GM18511 (cell line): ENCODE measurements around the gene LINC00237.

Experiments
- ATAC-seq: cut with Tn5 transposase; IDR thresholded peaks from one replicate; pipeline ENCODE4 v1.9.1; 2021; ENCODE audit warnings: mild to moderate bottlenecking, moderate library complexity; ENCODE audit not compliant: unreplicated experiment

LINC00237 gene

GRCh38 chr20:21099751-21100577, 6.2 kb downstream of the LINC00237 start:
- peak; percentile 37 for ATAC-seq

GRCh38 chr20:21096321-21097043, 9.7 kb downstream of the LINC00237 start:
- no peak for ATAC-seq

GRCh38 chr20:21092806-21093205, 13.4 kb downstream of the LINC00237 start:
- no peak for ATAC-seq

GRCh38 chr20:21090721-21091120, 15.4 kb downstream of the LINC00237 start:
- no peak for ATAC-seq

- no peak for ATAC-seq
Measured at GRCh38 chr20:21090111-21090618, 16.0 kb downstream of the LINC00237 start.

- ATAC-seq: no peak
Measured at GRCh38 chr20:21089391-21089790, 16.8 kb downstream of the LINC00237 start.

GRCh38 chr20:21087862-21088540, 18.2 kb downstream of the LINC00237 start:
- ATAC-seq: no peak

GRCh38 chr20:21083825-21084325, 22.3 kb downstream of the LINC00237 start:
- no peak for ATAC-seq

- ATAC-seq: no peak
Measured at GRCh38 chr20:21082584-21082983, 23.6 kb downstream of the LINC00237 start.

- no peak for ATAC-seq
Measured at GRCh38 chr20:21077809-21078345, 28.3 kb downstream of the LINC00237 start.

- no peak for ATAC-seq
Measured at GRCh38 chr20:21076073-21076472, 30.1 kb downstream of the LINC00237 start.

- no peak for ATAC-seq
Measured at GRCh38 chr20:21075471-21075870, 30.7 kb downstream of the LINC00237 start.

- peak; percentile 98 for ATAC-seq
Measured at GRCh38 chr20:21074605-21075336, 31.4 kb downstream of the LINC00237 start.

GRCh38 chr20:21067255-21067654, 38.9 kb downstream of the LINC00237 start:
- ATAC-seq: no peak

- no peak for ATAC-seq
Measured at GRCh38 chr20:21064924-21065323, 41.2 kb downstream of the LINC00237 start.

GRCh38 chr20:21063276-21063675, 42.9 kb downstream of the LINC00237 start:
- no peak for ATAC-seq

GRCh38 chr20:21053002-21053762, 53.0 kb downstream of the LINC00237 start:
- no peak for ATAC-seq

GRCh38 chr20:21052686-21053001, 53.5 kb downstream of the LINC00237 start:
- ATAC-seq: no peak

GRCh38 chr20:21052241-21052640, 53.9 kb downstream of the LINC00237 start:
- no peak for ATAC-seq

GRCh38 chr20:21050710-21051109, 55.4 kb downstream of the LINC00237 start:
- no peak for ATAC-seq
